HEK293 (cell line): ENCODE results near the gene GPR3.

Experiments
- BCL11A ChIP-seq: fragments of 450-650 bp; formaldehyde crosslinking; IDR thresholded peaks from 2 replicates; pipeline ENCODE4 v1.5.1; 2016; ENCODE audit warnings: low read depth, missing biosample characterization, missing genetic modification characterization
- BCL11B ChIP-seq: fragments of 450-650 bp; formaldehyde crosslinking; IDR thresholded peaks from 2 replicates; pipeline ENCODE4 v1.5.1; 2016; ENCODE audit warnings: low read depth, missing biosample characterization, missing genetic modification characterization
- REST ChIP-seq: fragments of 450-650 bp; formaldehyde crosslinking; IDR thresholded peaks from 2 replicates; pipeline ENCODE4 v1.5.1; 2016; ENCODE audit warnings: missing biosample characterization, missing genetic modification characterization
- WT1 ChIP-seq: fragments of 450-650 bp; formaldehyde crosslinking; IDR thresholded peaks from 2 replicates; pipeline ENCODE4 v1.5.1; 2016; ENCODE audit warnings: missing biosample characterization, missing genetic modification characterization
- ZFP41 ChIP-seq: fragments of 450-650 bp; formaldehyde crosslinking; IDR thresholded peaks from 2 replicates; pipeline ENCODE4 v1.5.1; 2016; ENCODE audit warnings: missing biosample characterization, missing genetic modification characterization, borderline replicate concordance
- ZNF184 ChIP-seq: fragments of 450-650 bp; IDR thresholded peaks from 2 replicates; pipeline ENCODE4 v1.5.1; 2018; ENCODE audit warnings: missing biosample characterization, mild to moderate bottlenecking, missing genetic modification characterization
- ZNF274 ChIP-seq, 2 experiments: fragments of 200-500 bp in 1 of 2; fragments of 450-650 bp in 1 of 2; sonication (Bioruptor generic) in 1 of 2; formaldehyde crosslinking in 1 of 2; IDR thresholded peaks; 2 replicates each; pipeline versions ENCODE4 v1.5.1 to v1.6.1; 2014 to 2016; ENCODE audit warnings: borderline replicate concordance in 1 of 2, inconsistent platforms in 1 of 2, low read length in 1 of 2, missing biosample characterization in 1 of 2, missing genetic modification characterization in 1 of 2
- ZNF585B ChIP-seq: fragments of 450-650 bp; formaldehyde crosslinking; IDR thresholded peaks from 2 replicates; pipeline ENCODE4 v1.5.1; 2016; ENCODE audit warnings: missing biosample characterization, missing genetic modification characterization
- ZNF701 ChIP-seq: fragments of 450-650 bp; formaldehyde crosslinking; IDR thresholded peaks from 2 replicates; pipeline ENCODE4 v1.5.1; 2016; ENCODE audit warnings: missing biosample characterization, missing genetic modification characterization
- ZNF776 ChIP-seq: fragments of 450-650 bp; formaldehyde crosslinking; IDR thresholded peaks from 2 replicates; pipeline ENCODE4 v1.5.0; 2017; ENCODE audit warnings: missing biosample characterization, missing genetic modification characterization, borderline replicate concordance
- TF ChIP-seq, protein P1 (sequence below): fragments of 450-650 bp; formaldehyde crosslinking; IDR thresholded peaks from 2 replicates; pipeline ENCODE4 v1.5.1; 2016; ENCODE audit warnings: missing biosample characterization, missing genetic modification characterization
- TF ChIP-seq, protein P2 (sequence below): fragments of 450-650 bp; formaldehyde crosslinking; IDR thresholded peaks from 2 replicates; pipeline ENCODE4 v1.5.1; 2016; ENCODE audit warnings: missing biosample characterization, missing genetic modification characterization
- TF ChIP-seq, protein P3 (sequence below): fragments of 450-650 bp; formaldehyde crosslinking; IDR thresholded peaks from 2 replicates; pipeline ENCODE4 v1.5.1; 2016; ENCODE audit warnings: missing biosample characterization, missing genetic modification characterization, borderline replicate concordance

GRCh38 chr1:27427816-27428315, 35.4 kb downstream of the GPR3 start:
- TF ChIP-seq ZNF274 (IDR thresholded peaks at IDR 0.05; ENCODE audit: low read length) (no peak), ZNF274 (tag by site-specific recombination; IDR thresholded peaks at IDR 0.05; ENCODE audit: borderline replicate concordance) (no peak), BCL11B (tag by site-specific recombination) (no peak), REST (no peak), ZNF184 (tag by site-specific recombination) (no peak), ZNF585B (tag by site-specific recombination) (no peak), WT1 (tag by site-specific recombination) (no peak), ZNF701 (no peak), BCL11A (tag by site-specific recombination) (no peak), ZFP41 (tag by site-specific recombination) (no peak), ZNF776 (tag by site-specific recombination) (no peak)
- TF ChIP-seq, protein P1, sequence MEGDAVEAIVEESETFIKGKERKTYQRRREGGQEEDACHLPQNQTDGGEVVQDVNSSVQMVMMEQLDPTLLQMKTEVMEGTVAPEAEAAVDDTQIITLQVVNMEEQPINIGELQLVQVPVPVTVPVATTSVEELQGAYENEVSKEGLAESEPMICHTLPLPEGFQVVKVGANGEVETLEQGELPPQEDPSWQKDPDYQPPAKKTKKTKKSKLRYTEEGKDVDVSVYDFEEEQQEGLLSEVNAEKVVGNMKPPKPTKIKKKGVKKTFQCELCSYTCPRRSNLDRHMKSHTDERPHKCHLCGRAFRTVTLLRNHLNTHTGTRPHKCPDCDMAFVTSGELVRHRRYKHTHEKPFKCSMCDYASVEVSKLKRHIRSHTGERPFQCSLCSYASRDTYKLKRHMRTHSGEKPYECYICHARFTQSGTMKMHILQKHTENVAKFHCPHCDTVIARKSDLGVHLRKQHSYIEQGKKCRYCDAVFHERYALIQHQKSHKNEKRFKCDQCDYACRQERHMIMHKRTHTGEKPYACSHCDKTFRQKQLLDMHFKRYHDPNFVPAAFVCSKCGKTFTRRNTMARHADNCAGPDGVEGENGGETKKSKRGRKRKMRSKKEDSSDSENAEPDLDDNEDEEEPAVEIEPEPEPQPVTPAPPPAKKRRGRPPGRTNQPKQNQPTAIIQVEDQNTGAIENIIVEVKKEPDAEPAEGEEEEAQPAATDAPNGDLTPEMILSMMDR = no peak
- TF ChIP-seq, protein P2, sequence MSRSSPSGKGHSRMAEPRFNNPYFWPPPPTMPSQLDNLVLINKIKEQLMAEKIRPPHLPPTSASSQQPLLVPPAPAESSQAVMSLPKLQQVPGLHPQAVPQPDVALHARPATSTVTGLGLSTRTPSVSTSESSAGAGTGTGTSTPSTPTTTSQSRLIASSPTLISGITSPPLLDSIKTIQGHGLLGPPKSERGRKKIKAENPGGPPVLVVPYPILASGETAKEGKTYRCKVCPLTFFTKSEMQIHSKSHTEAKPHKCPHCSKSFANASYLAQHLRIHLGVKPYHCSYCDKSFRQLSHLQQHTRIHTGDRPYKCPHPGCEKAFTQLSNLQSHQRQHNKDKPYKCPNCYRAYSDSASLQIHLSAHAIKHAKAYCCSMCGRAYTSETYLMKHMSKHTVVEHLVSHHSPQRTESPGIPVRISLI (tag by site-specific recombination) = no peak
- TF ChIP-seq, protein P3, sequence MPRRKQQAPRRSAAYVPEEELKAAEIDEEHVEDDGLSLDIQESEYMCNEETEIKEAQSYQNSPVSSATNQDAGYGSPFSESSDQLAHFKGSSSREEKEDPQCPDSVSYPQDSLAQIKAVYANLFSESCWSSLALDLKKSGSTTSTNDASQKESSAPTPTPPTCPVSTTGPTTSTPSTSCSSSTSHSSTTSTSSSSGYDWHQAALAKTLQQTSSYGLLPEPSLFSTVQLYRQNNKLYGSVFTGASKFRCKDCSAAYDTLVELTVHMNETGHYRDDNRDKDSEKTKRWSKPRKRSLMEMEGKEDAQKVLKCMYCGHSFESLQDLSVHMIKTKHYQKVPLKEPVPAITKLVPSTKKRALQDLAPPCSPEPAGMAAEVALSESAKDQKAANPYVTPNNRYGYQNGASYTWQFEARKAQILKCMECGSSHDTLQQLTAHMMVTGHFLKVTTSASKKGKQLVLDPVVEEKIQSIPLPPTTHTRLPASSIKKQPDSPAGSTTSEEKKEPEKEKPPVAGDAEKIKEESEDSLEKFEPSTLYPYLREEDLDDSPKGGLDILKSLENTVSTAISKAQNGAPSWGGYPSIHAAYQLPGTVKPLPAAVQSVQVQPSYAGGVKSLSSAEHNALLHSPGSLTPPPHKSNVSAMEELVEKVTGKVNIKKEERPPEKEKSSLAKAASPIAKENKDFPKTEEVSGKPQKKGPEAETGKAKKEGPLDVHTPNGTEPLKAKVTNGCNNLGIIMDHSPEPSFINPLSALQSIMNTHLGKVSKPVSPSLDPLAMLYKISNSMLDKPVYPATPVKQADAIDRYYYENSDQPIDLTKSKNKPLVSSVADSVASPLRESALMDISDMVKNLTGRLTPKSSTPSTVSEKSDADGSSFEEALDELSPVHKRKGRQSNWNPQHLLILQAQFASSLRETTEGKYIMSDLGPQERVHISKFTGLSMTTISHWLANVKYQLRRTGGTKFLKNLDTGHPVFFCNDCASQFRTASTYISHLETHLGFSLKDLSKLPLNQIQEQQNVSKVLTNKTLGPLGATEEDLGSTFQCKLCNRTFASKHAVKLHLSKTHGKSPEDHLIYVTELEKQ = no peak
